ENCODE data around the gene SMARCAL1.

Gene SMARCAL1

GRCh38 chr2:216490061-216490460 lies 77.8 kb downstream of the SMARCAL1 start:
- TF ChIP-seq CTCF (IDR thresholded peaks at IDR 0.05; ENCODE audit: control insufficient read depth, extremely low read depth, insufficient read depth), result no peak
- H3K4me3 ChIP-seq (ENCODE audit: low read depth, low read length), result no peak overlapping the region
- DNase-seq (ENCODE audit: low read depth), result no peak

GRCh38 chr2:216491793-216492596 lies 79.7 kb downstream of the SMARCAL1 start:
- DNase-seq (ENCODE audit: low read depth), result no peak
- no peak for TF ChIP-seq CTCF (IDR thresholded peaks at IDR 0.05; ENCODE audit: control insufficient read depth, extremely low read depth, insufficient read depth)
- no peak overlapping the region for H3K4me3 ChIP-seq (ENCODE audit: low read depth, low read length)

- TF ChIP-seq CTCF (IDR thresholded peaks at IDR 0.05; ENCODE audit: control insufficient read depth, extremely low read depth, insufficient read depth), result no peak
- no peak for DNase-seq (ENCODE audit: low read depth)
- no peak overlapping the region for H3K4me3 ChIP-seq (ENCODE audit: low read depth, low read length)
These were observed 80.5 kb downstream of the SMARCAL1 start for GRCh38 chr2:216492597-216493333.

GRCh38 chr2:216493334-216493685 lies 81.0 kb downstream of the SMARCAL1 start:
- no peak for TF ChIP-seq CTCF (IDR thresholded peaks at IDR 0.05; ENCODE audit: control insufficient read depth, extremely low read depth, insufficient read depth)
- H3K4me3 ChIP-seq (ENCODE audit: low read depth, low read length), result no peak overlapping the region
- no peak for DNase-seq (ENCODE audit: low read depth)

- DNase-seq (ENCODE audit: low read depth), result no peak
- H3K4me3 ChIP-seq (ENCODE audit: low read depth, low read length), result no peak overlapping the region
- no peak for TF ChIP-seq CTCF (IDR thresholded peaks at IDR 0.05; ENCODE audit: control insufficient read depth, extremely low read depth, insufficient read depth)
These were observed 83.4 kb downstream of the SMARCAL1 start for GRCh38 chr2:216495656-216496055.

- H3K4me3 ChIP-seq (ENCODE audit: low read depth, low read length), result peak overlapping the region; percentile 77
- TF ChIP-seq CTCF (IDR thresholded peaks at IDR 0.05; ENCODE audit: control insufficient read depth, extremely low read depth, insufficient read depth), result no peak
- no peak for DNase-seq (ENCODE audit: low read depth)
These were observed 85.2 kb downstream of the SMARCAL1 start for GRCh38 chr2:216497382-216498069.

Measured in LNCaP clone FGC (cell line).